ENCODE measurements around the gene WNT16. TPM values are rescaled to one million over a fixed set of nuclear protein-coding genes. Genes with fewer than 3 reads are reported as not detected.

The WNT16 gene, protein sequence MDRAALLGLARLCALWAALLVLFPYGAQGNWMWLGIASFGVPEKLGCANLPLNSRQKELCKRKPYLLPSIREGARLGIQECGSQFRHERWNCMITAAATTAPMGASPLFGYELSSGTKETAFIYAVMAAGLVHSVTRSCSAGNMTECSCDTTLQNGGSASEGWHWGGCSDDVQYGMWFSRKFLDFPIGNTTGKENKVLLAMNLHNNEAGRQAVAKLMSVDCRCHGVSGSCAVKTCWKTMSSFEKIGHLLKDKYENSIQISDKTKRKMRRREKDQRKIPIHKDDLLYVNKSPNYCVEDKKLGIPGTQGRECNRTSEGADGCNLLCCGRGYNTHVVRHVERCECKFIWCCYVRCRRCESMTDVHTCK
- polyA plus RNA-seq = 40.3 and 65.1 TPM in 2 replicates

GRCh38 chr7:121328508-121329190 lies at the start of gene WNT16:
Gene WNT16, plus strand, starts transcription at chr7:121329000. Its CDS starts 293 bp downstream, at chr7:121329293.

Other genes starting within 250 kb of the WNT16 start
- gene FAM3C, start 67.3 kb downstream of the WNT16 start, polyA plus RNA-seq = 95.7 and 115 TPM in 2 replicates

Data from Purkinje cell (primary cell).